ENCODE results near the gene CNGB1.

Gene CNGB1

GRCh38 chr16:57995721-57996405 is 24.9 kb upstream of the CNGB1 start:
- TF ChIP-seq CTCF (IDR thresholded peaks at IDR 0.05; ENCODE audit: low read depth, low read length, missing control alignments) = no peak
- Histone ChIP-seq H3K27me3 (replicated peaks) (no peaks in the 10 kb centered on the region), H3K4me3 (ENCODE audit: low read depth, low read length) (no peak overlapping the region), H3K27ac (no peak overlapping the region), H3K36me3 (replicated peaks) (peaks cover 17% of the 10 kb centered on the region)
- DNase-seq = no peak
- in situ Hi-C loops (cut with HindIII; ENCODE audit: low pct_ligation_motif_present, low sequenced_read_pairs) = no loop called here

- peak; percentile 69 for TF ChIP-seq CTCF (IDR thresholded peaks at IDR 0.05; ENCODE audit: low read depth, low read length, missing control alignments)
- peak; percentile 47 for DNase-seq
- peaks cover 17% of the 10 kb centered on the region for H3K36me3 ChIP-seq (replicated peaks)
- no peaks in the 10 kb centered on the region for H3K27me3 ChIP-seq (replicated peaks)
- no peak overlapping the region for H3K27ac ChIP-seq
- no peak overlapping the region for H3K4me3 ChIP-seq (ENCODE audit: low read depth, low read length)
- in situ Hi-C loops (cut with HindIII; ENCODE audit: low pct_ligation_motif_present, low sequenced_read_pairs) = no loop called here
These were observed 23.9 kb upstream of the CNGB1 start for GRCh38 chr16:57994778-57995177.

GRCh38 chr16:57994361-57994760 is 23.4 kb upstream of the CNGB1 start:
- Histone ChIP-seq H3K36me3 (replicated peaks) (peaks cover 17% of the 10 kb centered on the region), H3K27me3 (replicated peaks) (no peaks in the 10 kb centered on the region), H3K4me3 (ENCODE audit: low read depth, low read length) (no peak overlapping the region), H3K27ac (no peak overlapping the region)
- no peak for DNase-seq
- no peak for TF ChIP-seq CTCF (IDR thresholded peaks at IDR 0.05; ENCODE audit: low read depth, low read length, missing control alignments)
- in situ Hi-C loops (cut with HindIII; ENCODE audit: low pct_ligation_motif_present, low sequenced_read_pairs) = no loop called here

GRCh38 chr16:57993897-57994296 is 23.0 kb upstream of the CNGB1 start:
- Histone ChIP-seq H3K4me3 (ENCODE audit: low read depth, low read length) (no peak overlapping the region), H3K36me3 (replicated peaks) (peaks cover 17% of the 10 kb centered on the region), H3K27ac (no peak overlapping the region), H3K27me3 (replicated peaks) (no peaks in the 10 kb centered on the region)
- no peak for TF ChIP-seq CTCF (IDR thresholded peaks at IDR 0.05; ENCODE audit: low read depth, low read length, missing control alignments)
- DNase-seq = no peak
- in situ Hi-C loops (cut with HindIII; ENCODE audit: low pct_ligation_motif_present, low sequenced_read_pairs) = no loop called here

- peaks cover 17% of the 10 kb centered on the region for H3K36me3 ChIP-seq (replicated peaks)
- no peak overlapping the region for H3K27ac ChIP-seq
- in situ Hi-C loops (cut with HindIII; ENCODE audit: low pct_ligation_motif_present, low sequenced_read_pairs) = no loop called here
- no peak for TF ChIP-seq CTCF (IDR thresholded peaks at IDR 0.05; ENCODE audit: low read depth, low read length, missing control alignments)
- DNase-seq = no peak
- no peak overlapping the region for H3K4me3 ChIP-seq (ENCODE audit: low read depth, low read length)
- H3K27me3 ChIP-seq (replicated peaks) = no peaks in the 10 kb centered on the region
These were observed 22.5 kb upstream of the CNGB1 start for GRCh38 chr16:57993438-57993837.

GRCh38 chr16:57992084-57992483 is 21.2 kb upstream of the CNGB1 start:
- H3K4me3 ChIP-seq (ENCODE audit: low read depth, low read length) = no peak overlapping the region
- peaks cover 10% of the 10 kb centered on the region for H3K36me3 ChIP-seq (replicated peaks)
- in situ Hi-C loops (cut with HindIII; ENCODE audit: low pct_ligation_motif_present, low sequenced_read_pairs) = no loop called here
- no peak for TF ChIP-seq CTCF (IDR thresholded peaks at IDR 0.05; ENCODE audit: low read depth, low read length, missing control alignments)
- H3K27me3 ChIP-seq (replicated peaks) = no peaks in the 10 kb centered on the region
- DNase-seq = no peak
- no peak overlapping the region for H3K27ac ChIP-seq

Data from brain microvascular endothelial cell (primary cell).